HEK293 (cell line): Measurements from ENCODE around the gene RSPH9.

Experiments used
- CTCF ChIA-PET: fragments of 350-600 bp; formaldehyde crosslinking; extraction: SDS; loops from one replicate; lab custom pipeline; 2021; ENCODE audit warnings: antibody characterized with exemption; lab: Yijun Ruan, JAX
- POLR2A ChIA-PET: fragments of 300-600 bp; formaldehyde crosslinking; extraction: SDS; loops from one replicate; lab custom pipeline; 2020; ENCODE audit warnings: antibody characterized with exemption, inconsistent platforms; lab: Yijun Ruan, JAX
- H3K27ac ChIP-seq: fragments of 200-500 bp; sonication (Bioruptor generic); 2 replicates; pipeline ENCODE4 v1.5.1; 2014; ENCODE audit warnings: low read depth, low read length, control low read depth, inconsistent platforms; ENCODE audit errors: extremely low read depth
- H3K36me3 ChIP-seq, 2 experiments: fragments of 200-500 bp in 1 of 2; sonication (Bioruptor generic) in 1 of 2; 1 replicate in 1 of 2; 2 replicates in 1 of 2; pipeline ENCODE4 v1.5.1; 2014 to 2017; ENCODE audit warnings: inconsistent platforms in 2 of 2, low read length in 2 of 2; ENCODE audit not compliant: control insufficient read depth in 2 of 2, insufficient read depth in 1 of 2
- H3K4me1 ChIP-seq: fragments of 200-500 bp; sonication (Bioruptor generic); 2 replicates; pipeline ENCODE4 v1.5.1; 2014; ENCODE audit warnings: mild to moderate bottlenecking, low read length, inconsistent platforms; ENCODE audit not compliant: control insufficient read depth, insufficient read depth
- H3K4me3 ChIP-seq: 2 replicates; pipeline ENCODE4 v1.5.1; 2011; ENCODE audit warnings: low read depth, mild to moderate bottlenecking, control low read depth, low read length, moderate library complexity
- H3K9me3 ChIP-seq: fragments of 200-500 bp; sonication (Bioruptor generic); 2 replicates; pipeline ENCODE4 v1.5.1; 2014; ENCODE audit warnings: low read depth, low read length, inconsistent platforms; ENCODE audit not compliant: control insufficient read depth, insufficient read depth
- FEZF1 ChIP-seq: fragments of 450-650 bp; formaldehyde crosslinking; IDR thresholded peaks from 2 replicates; pipeline ENCODE4 v1.5.1; 2016; ENCODE audit warnings: missing biosample characterization, missing genetic modification characterization
- IKZF3 ChIP-seq: fragments of 450-650 bp; IDR thresholded peaks from 2 replicates; pipeline ENCODE4 v1.5.0; 2018; ENCODE audit warnings: missing biosample characterization, mild to moderate bottlenecking, missing genetic modification characterization, moderate library complexity
- MZF1 ChIP-seq: fragments of 450-650 bp; formaldehyde crosslinking; IDR thresholded peaks from 2 replicates; pipeline ENCODE4 v1.5.1; 2017; ENCODE audit warnings: missing biosample characterization, missing genetic modification characterization, borderline replicate concordance
- WT1 ChIP-seq: fragments of 450-650 bp; formaldehyde crosslinking; IDR thresholded peaks from 2 replicates; pipeline ENCODE4 v1.5.1; 2016; ENCODE audit warnings: missing biosample characterization, missing genetic modification characterization
- ZBTB21 ChIP-seq: fragments of 450-650 bp; formaldehyde crosslinking; IDR thresholded peaks from 2 replicates; pipeline ENCODE4 v1.5.1; 2017; ENCODE audit warnings: missing biosample characterization, missing genetic modification characterization
- ZBTB48 ChIP-seq: fragments of 450-650 bp; formaldehyde crosslinking; IDR thresholded peaks from 2 replicates; pipeline ENCODE4 v1.5.1; 2016; ENCODE audit warnings: missing biosample characterization, missing genetic modification characterization
- ZBTB6 ChIP-seq: fragments of 450-650 bp; formaldehyde crosslinking; IDR thresholded peaks from 2 replicates; pipeline ENCODE4 v1.5.1; 2017; ENCODE audit warnings: missing biosample characterization, missing genetic modification characterization
- ZIC2 ChIP-seq: fragments of 450-650 bp; formaldehyde crosslinking; IDR thresholded peaks from 2 replicates; pipeline ENCODE4 v1.5.1; 2016; ENCODE audit warnings: missing biosample characterization, missing genetic modification characterization
- ZNF184 ChIP-seq: fragments of 450-650 bp; IDR thresholded peaks from 2 replicates; pipeline ENCODE4 v1.5.1; 2018; ENCODE audit warnings: missing biosample characterization, mild to moderate bottlenecking, missing genetic modification characterization
- ZNF280D ChIP-seq: fragments of 450-650 bp; formaldehyde crosslinking; IDR thresholded peaks from 2 replicates; pipeline ENCODE4 v1.5.1; 2016; ENCODE audit warnings: missing biosample characterization, missing genetic modification characterization
- ZNF324 ChIP-seq: fragments of 450-650 bp; formaldehyde crosslinking; IDR thresholded peaks from 2 replicates; pipeline ENCODE4 v1.5.1; 2016; ENCODE audit warnings: missing biosample characterization, missing genetic modification characterization
- ZNF398 ChIP-seq: fragments of 450-650 bp; formaldehyde crosslinking; IDR thresholded peaks from 2 replicates; pipeline ENCODE4 v1.5.1; 2017; ENCODE audit warnings: missing biosample characterization, missing genetic modification characterization
- ZNF473 ChIP-seq: fragments of 450-650 bp; formaldehyde crosslinking; IDR thresholded peaks from 2 replicates; pipeline ENCODE4 v1.5.1; 2017; ENCODE audit warnings: missing biosample characterization, missing genetic modification characterization
- ZNF488 ChIP-seq: fragments of 450-650 bp; formaldehyde crosslinking; IDR thresholded peaks from 2 replicates; pipeline ENCODE4 v1.5.1; 2016; ENCODE audit warnings: missing biosample characterization, missing genetic modification characterization
- ZNF513 ChIP-seq: fragments of 450-650 bp; IDR thresholded peaks from 2 replicates; pipeline ENCODE4 v1.5.1; 2018; ENCODE audit warnings: missing biosample characterization, missing genetic modification characterization
- ZNF561 ChIP-seq: fragments of 450-650 bp; IDR thresholded peaks from 2 replicates; pipeline ENCODE4 v1.5.1; 2018; ENCODE audit warnings: missing biosample characterization, missing genetic modification characterization, borderline replicate concordance
- ZNF580 ChIP-seq: fragments of 450-650 bp; formaldehyde crosslinking; IDR thresholded peaks from 2 replicates; pipeline ENCODE4 v1.5.1; 2016; ENCODE audit warnings: missing biosample characterization, missing genetic modification characterization
- ZNF600 ChIP-seq: fragments of 450-650 bp; formaldehyde crosslinking; IDR thresholded peaks from 2 replicates; pipeline ENCODE4 v1.5.1; 2016; ENCODE audit warnings: missing biosample characterization, missing genetic modification characterization
- ZNF629 ChIP-seq: fragments of 450-650 bp; formaldehyde crosslinking; IDR thresholded peaks from 2 replicates; pipeline ENCODE4 v1.5.1; 2017; ENCODE audit warnings: missing biosample characterization, missing genetic modification characterization
- ZNF664 ChIP-seq: fragments of 450-650 bp; formaldehyde crosslinking; IDR thresholded peaks from 2 replicates; pipeline ENCODE4 v1.5.1; 2016; ENCODE audit warnings: missing biosample characterization, missing genetic modification characterization
- ZNF677 ChIP-seq: fragments of 450-650 bp; IDR thresholded peaks from 2 replicates; pipeline ENCODE4 v1.5.0; 2018; ENCODE audit warnings: missing biosample characterization, mild to moderate bottlenecking, missing genetic modification characterization, moderate library complexity
- ZNF692 ChIP-seq: fragments of 450-650 bp; formaldehyde crosslinking; IDR thresholded peaks from 2 replicates; pipeline ENCODE4 v1.5.1; 2016; ENCODE audit warnings: missing biosample characterization, missing genetic modification characterization
- ZSCAN30 ChIP-seq: fragments of 450-650 bp; IDR thresholded peaks from 2 replicates; pipeline ENCODE4 v1.5.1; 2018; ENCODE audit warnings: missing biosample characterization, mild to moderate bottlenecking, missing genetic modification characterization, moderate library complexity

The RSPH9 gene

GRCh38 chr6:43706788-43707187 is 62.0 kb downstream of the RSPH9 start (continued):
- TF ChIP-seq ZNF513 (tag by site-specific recombination) (no peak), ZBTB48 (no peak), ZNF677 (no peak)

GRCh38 chr6:43707269-43707668 is 62.4 kb downstream of the RSPH9 start:
- H3K9me3 ChIP-seq, result no peaks in the 10 kb centered on the region
- H3K36me3 ChIP-seq, result no peaks in the 10 kb centered on the region
- TF ChIP-seq ZNF664 (tag by site-specific recombination), result peak; percentile 62; the same call in 1 of the 2 replicates
- no peak for TF ChIP-seq ZNF561 (tag by site-specific recombination)
- ChIA-PET CTCF (interaction anchor here (2.2 kb wide), 1 partner anchor 65 kb away, joined by 5 read pairs; no protein-coding TSS in a partner anchor), POLR2A (no interaction called here)
- H3K4me3 ChIP-seq, result no peak overlapping the region
- peaks cover 23% of the 10 kb centered on the region for H3K4me1 ChIP-seq
- no peak overlapping the region; the same call in 1 of the 2 replicates for H3K27ac ChIP-seq

GRCh38 chr6:43707767-43708166 is 62.9 kb downstream of the RSPH9 start:
- no peak overlapping the region; the same call in 1 of the 2 replicates for H3K27ac ChIP-seq
- ChIA-PET POLR2A (no interaction called here), CTCF (interaction anchor here (0.7 kb wide), 1 partner anchor 62 kb away, joined by 3 read pairs; no protein-coding TSS in a partner anchor)
- no peaks in the 10 kb centered on the region for H3K9me3 ChIP-seq
- H3K36me3 ChIP-seq, result no peaks in the 10 kb centered on the region
- peaks cover 19% of the 10 kb centered on the region for H3K4me1 ChIP-seq
- H3K4me3 ChIP-seq, result no peak overlapping the region
- peak; percentile 72 for TF ChIP-seq ZNF629 (tag by site-specific recombination)
- TF ChIP-seq ZNF692 (tag by site-specific recombination), result peak; percentile 84
- peak; percentile 88 for TF ChIP-seq FEZF1 (tag by site-specific recombination)
- TF ChIP-seq ZNF324, result 0 out of 2 replicates have a peak, but pooled peaks have one; percentile 53
- TF ChIP-seq ZNF580 (tag by site-specific recombination), result 0 out of 2 replicates have a peak, but pooled peaks have one; percentile 38
- TF ChIP-seq ZBTB21 (tag by site-specific recombination), result peak; percentile 56; the same call in 1 of the 2 replicates
- TF ChIP-seq ZBTB6 (tag by site-specific recombination), result peak; percentile 71; the same call in 1 of the 2 replicates
- TF ChIP-seq ZIC2 (tag by site-specific recombination), result peak; percentile 100
- no peak for TF ChIP-seq MZF1 (tag by site-specific recombination)
- peak; percentile 93 for TF ChIP-seq WT1 (tag by site-specific recombination)
- TF ChIP-seq ZNF473 (tag by site-specific recombination), result no peak
- peak; percentile 84 for TF ChIP-seq ZNF488 (tag by site-specific recombination)
- TF ChIP-seq ZSCAN30 (tag by site-specific recombination), result peak; percentile 85
- TF ChIP-seq ZNF280D (tag by site-specific recombination), result no peak
- TF ChIP-seq ZNF184 (tag by site-specific recombination), result no peak
- peak; percentile 32; the same call in 1 of the 2 replicates for TF ChIP-seq ZNF398
- TF ChIP-seq ZNF600, result no peak
- TF ChIP-seq IKZF3 (tag by site-specific recombination), result peak; percentile 83
